ENCODE data around the gene TMEM125. TPM values are rescaled to one million over a fixed set of nuclear protein-coding genes. Genes with fewer than 3 reads are reported as not detected.

TMEM125 gene
- polyA plus RNA-seq, 1 of the 3 experiments (the other 2 are of a cell fraction), result not detected

GRCh38 chr1:43273708-43274107 lies 3.9 kb downstream of the TMEM125 start:
- no peak overlapping the region for H2AFZ ChIP-seq (ENCODE audit: low read depth)
- ChIA-PET CTCF (no interaction called here), POLR2A (no interaction called here)
- H3K9me2 ChIP-seq, result no peaks in the 10 kb centered on the region
- H3K27ac ChIP-seq (ENCODE audit: low read depth in 2 of 2, low read length in 1 of 2), result no peak overlapping the region
- H3K79me2 ChIP-seq (ENCODE audit: insufficient read depth), result no peaks in the 10 kb centered on the region
- H3K36me3 ChIP-seq (replicated peaks in 1 of 2; ENCODE audit: control insufficient read depth in 1 of 2, insufficient read depth in 2 of 2, low read length in 1 of 2), result no peaks in the 10 kb centered on the region
- H3F3A ChIP-seq (replicated peaks; ENCODE audit: insufficient read depth), result no peaks in the 10 kb centered on the region
- DNase-seq, result no peak
- H3K4me3 ChIP-seq (ENCODE audit: low read depth in 2 of 2, low read length in 1 of 2), result no peak overlapping the region
- H3K4me2 ChIP-seq, result no peak overlapping the region
- H3K9me3 ChIP-seq, result no peaks in the 10 kb centered on the region
- no peaks in the 10 kb centered on the region for H4K20me1 ChIP-seq (ENCODE audit: insufficient read depth)
- no peak overlapping the region for H3K9ac ChIP-seq
- no peaks in the 10 kb centered on the region; a peak in 1 of 4 replicates for H3K4me1 ChIP-seq (ENCODE audit: control insufficient read depth in 1 of 2, insufficient read depth in 2 of 2, low read depth in 1 of 2, low read length in 1 of 2)
- H3K27me3 ChIP-seq (ENCODE audit: insufficient read depth), result peaks cover 11% of the 10 kb centered on the region; the same call in 1 of the 2 replicates
- 76% methylated on average over 6 of the region's 7 CpGs for WGBS (ENCODE audit: low lambda C conversion rate)
- TF ChIP-seq FOXM1 (IDR thresholded peaks at IDR 0.05; ENCODE audit: low read depth) (no peak), CHD2 (IDR thresholded peaks at IDR 0.05; ENCODE audit: low read length, partially characterized antibody) (no peak), YY1 (IDR thresholded peaks at IDR 0.05; ENCODE audit: low read depth) (no peak), GABPA (IDR thresholded peaks at IDR 0.05; ENCODE audit: low read depth) (no peak), ELF1 (IDR thresholded peaks at IDR 0.05) (no peak), RXRA (IDR thresholded peaks at IDR 0.05; ENCODE audit: borderline replicate concordance, low read depth) (no peak), FOSL2 (IDR thresholded peaks at IDR 0.05; ENCODE audit: borderline replicate concordance, low read depth) (no peak), NRF1 (IDR thresholded peaks at IDR 0.05; ENCODE audit: low read depth, low read length) (no peak), GATA2 (CRISPR knock-in tag; IDR thresholded peaks at IDR 0.05) (no peak), TAF1 (IDR thresholded peaks at IDR 0.05; ENCODE audit: borderline replicate concordance, low read depth, low read length) (no peak), REST (IDR thresholded peaks at IDR 0.05; ENCODE audit: low read depth, low read length) (no peak), PBX3 (IDR thresholded peaks at IDR 0.05) (no peak), POLR2AphosphoS5 (IDR thresholded peaks at IDR 0.05; ENCODE audit: low read depth, low read length) (no peak), FOXJ3 (CRISPR knock-in tag; IDR thresholded peaks at IDR 0.05) (no peak)
- TF ChIP-seq, protein P1, sequence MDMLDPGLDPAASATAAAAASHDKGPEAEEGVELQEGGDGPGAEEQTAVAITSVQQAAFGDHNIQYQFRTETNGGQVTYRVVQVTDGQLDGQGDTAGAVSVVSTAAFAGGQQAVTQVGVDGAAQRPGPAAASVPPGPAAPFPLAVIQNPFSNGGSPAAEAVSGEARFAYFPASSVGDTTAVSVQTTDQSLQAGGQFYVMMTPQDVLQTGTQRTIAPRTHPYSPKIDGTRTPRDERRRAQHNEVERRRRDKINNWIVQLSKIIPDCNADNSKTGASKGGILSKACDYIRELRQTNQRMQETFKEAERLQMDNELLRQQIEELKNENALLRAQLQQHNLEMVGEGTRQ (IDR thresholded peaks at IDR 0.05; ENCODE audit: borderline replicate concordance, low read depth, low read length), result no peak
- TF ChIP-seq, protein P2, sequence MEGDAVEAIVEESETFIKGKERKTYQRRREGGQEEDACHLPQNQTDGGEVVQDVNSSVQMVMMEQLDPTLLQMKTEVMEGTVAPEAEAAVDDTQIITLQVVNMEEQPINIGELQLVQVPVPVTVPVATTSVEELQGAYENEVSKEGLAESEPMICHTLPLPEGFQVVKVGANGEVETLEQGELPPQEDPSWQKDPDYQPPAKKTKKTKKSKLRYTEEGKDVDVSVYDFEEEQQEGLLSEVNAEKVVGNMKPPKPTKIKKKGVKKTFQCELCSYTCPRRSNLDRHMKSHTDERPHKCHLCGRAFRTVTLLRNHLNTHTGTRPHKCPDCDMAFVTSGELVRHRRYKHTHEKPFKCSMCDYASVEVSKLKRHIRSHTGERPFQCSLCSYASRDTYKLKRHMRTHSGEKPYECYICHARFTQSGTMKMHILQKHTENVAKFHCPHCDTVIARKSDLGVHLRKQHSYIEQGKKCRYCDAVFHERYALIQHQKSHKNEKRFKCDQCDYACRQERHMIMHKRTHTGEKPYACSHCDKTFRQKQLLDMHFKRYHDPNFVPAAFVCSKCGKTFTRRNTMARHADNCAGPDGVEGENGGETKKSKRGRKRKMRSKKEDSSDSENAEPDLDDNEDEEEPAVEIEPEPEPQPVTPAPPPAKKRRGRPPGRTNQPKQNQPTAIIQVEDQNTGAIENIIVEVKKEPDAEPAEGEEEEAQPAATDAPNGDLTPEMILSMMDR (IDR thresholded peaks at IDR 0.05), result no peak

Data from SK-N-SH (cell line).